Measurements from ENCODE around the gene MAGOH. TPM values are rescaled to one million over a fixed set of nuclear protein-coding genes. Genes with fewer than 3 reads are reported as not detected.

MAGOH gene
- total RNA-seq, 1 experiment from 2014 or later, result 48.9 TPM

DNA sequence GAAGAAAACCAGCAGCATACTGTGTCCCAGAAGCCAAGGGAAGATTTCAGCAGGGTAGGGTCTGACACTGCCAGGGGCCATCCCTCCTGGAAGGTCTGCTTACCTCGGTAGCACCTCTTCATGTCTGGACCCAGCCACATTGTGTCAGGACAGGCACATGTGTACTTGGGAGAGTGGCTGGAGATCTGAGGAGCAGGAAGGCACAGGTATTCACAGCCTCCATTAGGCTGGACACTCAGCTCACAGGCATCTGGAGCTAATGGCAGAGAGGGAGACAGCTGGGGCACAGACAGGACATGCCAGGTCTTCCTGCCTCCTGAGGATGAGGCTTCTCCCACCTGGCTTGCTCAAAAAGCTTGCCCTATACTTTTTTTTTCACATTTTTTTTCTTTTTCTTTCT is 19.9 kb upstream of the MAGOH start:
- H3K4me2 ChIP-seq (ENCODE audit: low read length), result no peak overlapping the region
- H3K27me3 ChIP-seq (ENCODE audit: low read length), result no peaks in the 10 kb centered on the region
- peak; percentile 33; the same call in 1 of the 2 replicates for ATAC-seq
- no peak overlapping the region for H3K27ac ChIP-seq (ENCODE audit: low read length)
- no peak overlapping the region for H2AFZ ChIP-seq (ENCODE audit: low read length)
- H3K4me3 ChIP-seq (ENCODE audit: low read length), result no peak overlapping the region
- H3K36me3 ChIP-seq (ENCODE audit: low read depth, low read length), result peaks cover 54% of the 10 kb centered on the region
- BruUV-seq (replicated peaks), result no TSS peak
- H3F3A ChIP-seq (ENCODE audit: low read length, unreplicated experiment), result no peaks in the 10 kb centered on the region
- H4K20me1 ChIP-seq (ENCODE audit: low read length), result no peaks in the 10 kb centered on the region
- ChIA-PET CTCF (no interaction called here), POLR2A (ENCODE audit: unreplicated experiment) (no interaction called here)
- intact Hi-C loops (cut with micrococcal nuclease), result no loop called here
- TF ChIP-seq EZH2phosphoT487 (IDR thresholded peaks at IDR 0.05; ENCODE audit: borderline replicate concordance, low read length), result no peak
- TF ChIP-seq, protein P1, sequence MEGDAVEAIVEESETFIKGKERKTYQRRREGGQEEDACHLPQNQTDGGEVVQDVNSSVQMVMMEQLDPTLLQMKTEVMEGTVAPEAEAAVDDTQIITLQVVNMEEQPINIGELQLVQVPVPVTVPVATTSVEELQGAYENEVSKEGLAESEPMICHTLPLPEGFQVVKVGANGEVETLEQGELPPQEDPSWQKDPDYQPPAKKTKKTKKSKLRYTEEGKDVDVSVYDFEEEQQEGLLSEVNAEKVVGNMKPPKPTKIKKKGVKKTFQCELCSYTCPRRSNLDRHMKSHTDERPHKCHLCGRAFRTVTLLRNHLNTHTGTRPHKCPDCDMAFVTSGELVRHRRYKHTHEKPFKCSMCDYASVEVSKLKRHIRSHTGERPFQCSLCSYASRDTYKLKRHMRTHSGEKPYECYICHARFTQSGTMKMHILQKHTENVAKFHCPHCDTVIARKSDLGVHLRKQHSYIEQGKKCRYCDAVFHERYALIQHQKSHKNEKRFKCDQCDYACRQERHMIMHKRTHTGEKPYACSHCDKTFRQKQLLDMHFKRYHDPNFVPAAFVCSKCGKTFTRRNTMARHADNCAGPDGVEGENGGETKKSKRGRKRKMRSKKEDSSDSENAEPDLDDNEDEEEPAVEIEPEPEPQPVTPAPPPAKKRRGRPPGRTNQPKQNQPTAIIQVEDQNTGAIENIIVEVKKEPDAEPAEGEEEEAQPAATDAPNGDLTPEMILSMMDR (conservative IDR thresholded peaks at IDR 0.05; ENCODE audit: low read depth, low read length), result no peak
- TF ChIP-seq EZH2 (IDR thresholded peaks at IDR 0.05; ENCODE audit: low read length, unreplicated experiment), result no peak
- no peaks in the 10 kb centered on the region for H3K79me2 ChIP-seq (ENCODE audit: low read length)
- no peaks in the 10 kb centered on the region for H3K9me2 ChIP-seq (replicated peaks; ENCODE audit: low read length)
- H3K9ac ChIP-seq (ENCODE audit: low read length), result no peak overlapping the region
- H3K4me1 ChIP-seq (ENCODE audit: insufficient read depth, low read length), result no peaks in the 10 kb centered on the region
- DNase-seq, result no peak
- H3K9me3 ChIP-seq (ENCODE audit: low read length), result no peaks in the 10 kb centered on the region

DNA sequence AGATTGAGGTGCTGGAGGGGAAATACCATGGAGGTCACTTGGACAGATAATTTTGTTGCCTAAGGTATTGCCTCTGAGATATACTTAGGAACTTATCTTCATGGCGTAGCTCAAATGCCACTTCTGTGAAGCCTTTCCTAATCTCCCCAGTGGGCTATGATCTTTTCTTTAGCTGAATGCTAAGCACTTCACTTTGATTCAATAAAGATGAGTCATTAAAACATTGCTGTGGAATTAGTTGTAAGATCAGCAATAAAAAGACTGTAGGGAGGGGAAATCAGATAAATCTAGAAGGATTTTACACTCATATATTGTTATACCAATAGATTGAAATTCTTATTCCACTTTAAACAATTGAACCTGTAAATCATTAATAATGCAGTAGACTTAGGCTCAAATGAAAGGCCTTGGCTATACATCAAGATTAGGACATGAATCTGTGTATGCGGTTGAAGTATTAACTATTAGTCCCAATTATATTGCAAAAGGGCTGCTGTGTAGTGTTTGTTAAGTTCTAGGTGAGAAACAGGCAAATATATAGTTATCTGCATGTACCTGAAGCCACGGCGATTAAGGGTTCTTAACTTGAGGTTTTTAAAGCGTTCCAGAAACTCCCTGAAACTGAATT is 19.2 kb upstream of the MAGOH start:
- ATAC-seq (peak; percentile 22), DNase-seq (no peak)
- Histone ChIP-seq H3K4me3 (ENCODE audit: low read length) (no peak overlapping the region), H3K27me3 (ENCODE audit: low read length) (no peaks in the 10 kb centered on the region), H3K9me2 (replicated peaks; ENCODE audit: low read length) (no peaks in the 10 kb centered on the region), H3K9ac (ENCODE audit: low read length) (no peak overlapping the region), H3F3A (ENCODE audit: low read length, unreplicated experiment) (no peaks in the 10 kb centered on the region), H3K4me1 (ENCODE audit: insufficient read depth, low read length) (no peaks in the 10 kb centered on the region), H3K27ac (ENCODE audit: low read length) (no peak overlapping the region), H3K79me2 (ENCODE audit: low read length) (no peaks in the 10 kb centered on the region), H4K20me1 (ENCODE audit: low read length) (no peaks in the 10 kb centered on the region), H3K9me3 (ENCODE audit: low read length) (no peaks in the 10 kb centered on the region), H3K36me3 (ENCODE audit: low read depth, low read length) (peaks cover 51% of the 10 kb centered on the region), H2AFZ (ENCODE audit: low read length) (no peak overlapping the region), H3K4me2 (ENCODE audit: low read length) (no peak overlapping the region)
- no TSS peak for BruUV-seq (replicated peaks)
- ChIA-PET CTCF (interaction anchor here (0.5 to 0.6 kb wide), 2 partner anchors 18 to 254 kb away, joined by 3 to 9 read pairs; no protein-coding TSS in a partner anchor), POLR2A (ENCODE audit: unreplicated experiment) (no interaction called here)
- TF ChIP-seq, protein P1 (conservative IDR thresholded peaks at IDR 0.05; ENCODE audit: low read depth, low read length), result no peak
- TF ChIP-seq EZH2 (IDR thresholded peaks at IDR 0.05; ENCODE audit: low read length, unreplicated experiment) (no peak), EZH2phosphoT487 (IDR thresholded peaks at IDR 0.05; ENCODE audit: borderline replicate concordance, low read length) (no peak)
- intact Hi-C loops (cut with micrococcal nuclease), result no loop called here

Measured in PC-3 (cell line).